Fibroblast of lung (primary cell): ENCODE results near the gene TOX2.

Source experiments
- EZH2 ChIP-seq: IDR thresholded peaks from 2 replicates; pipeline ENCODE4 v1.5.1; 2012; ENCODE audit warnings: low read length, control low read depth, mild to moderate bottlenecking; ENCODE audit errors: missing control alignments
- TF ChIP-seq, protein P1 (sequence below), 2 donors: IDR thresholded peaks in 1 of 2; conservative IDR thresholded peaks in 1 of 2; 1 replicate in 1 of 2; 2 replicates in 1 of 2; pipeline ENCODE4 v1.5.1; 2011 to 2012; ENCODE audit warnings: low read length in 2 of 2, control low read depth in 1 of 2, inconsistent platforms in 1 of 2, low read depth in 1 of 2, mild to moderate bottlenecking in 1 of 2

DNA sequence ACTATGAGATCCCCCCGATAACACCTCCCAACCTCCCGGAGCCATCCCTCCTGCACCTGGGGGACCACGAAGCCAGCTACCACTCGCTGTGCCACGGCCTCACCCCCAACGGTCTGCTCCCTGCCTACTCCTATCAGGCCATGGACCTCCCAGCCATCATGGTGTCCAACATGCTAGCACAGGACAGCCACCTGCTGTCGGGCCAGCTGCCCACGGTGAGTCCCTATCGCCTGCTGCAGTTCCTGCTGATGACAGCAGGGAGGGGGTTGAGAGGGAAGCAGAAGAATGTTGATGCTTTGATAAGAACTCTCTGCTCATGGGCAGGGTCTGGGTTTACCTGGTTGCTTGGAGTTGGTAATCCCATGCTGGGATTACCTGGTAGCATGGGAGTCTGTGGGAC lies 91.9 kb downstream of the TOX2 start:
- TF ChIP-seq, protein P1, sequence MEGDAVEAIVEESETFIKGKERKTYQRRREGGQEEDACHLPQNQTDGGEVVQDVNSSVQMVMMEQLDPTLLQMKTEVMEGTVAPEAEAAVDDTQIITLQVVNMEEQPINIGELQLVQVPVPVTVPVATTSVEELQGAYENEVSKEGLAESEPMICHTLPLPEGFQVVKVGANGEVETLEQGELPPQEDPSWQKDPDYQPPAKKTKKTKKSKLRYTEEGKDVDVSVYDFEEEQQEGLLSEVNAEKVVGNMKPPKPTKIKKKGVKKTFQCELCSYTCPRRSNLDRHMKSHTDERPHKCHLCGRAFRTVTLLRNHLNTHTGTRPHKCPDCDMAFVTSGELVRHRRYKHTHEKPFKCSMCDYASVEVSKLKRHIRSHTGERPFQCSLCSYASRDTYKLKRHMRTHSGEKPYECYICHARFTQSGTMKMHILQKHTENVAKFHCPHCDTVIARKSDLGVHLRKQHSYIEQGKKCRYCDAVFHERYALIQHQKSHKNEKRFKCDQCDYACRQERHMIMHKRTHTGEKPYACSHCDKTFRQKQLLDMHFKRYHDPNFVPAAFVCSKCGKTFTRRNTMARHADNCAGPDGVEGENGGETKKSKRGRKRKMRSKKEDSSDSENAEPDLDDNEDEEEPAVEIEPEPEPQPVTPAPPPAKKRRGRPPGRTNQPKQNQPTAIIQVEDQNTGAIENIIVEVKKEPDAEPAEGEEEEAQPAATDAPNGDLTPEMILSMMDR (conservative IDR thresholded peaks at IDR 0.05 in 1 of 2, IDR thresholded peaks at IDR 0.05 in 1 of 2; ENCODE audit: low read depth in 1 of 2, low read length in 2 of 2) = no peak
- TF ChIP-seq EZH2 = no peak
